Calu3 (cell line): ENCODE data around the gene GATAD2A. TPM values are rescaled to one million over a fixed set of nuclear protein-coding genes. Genes with fewer than 3 reads are reported as not detected.

Experiments used
- BruUV-seq: library from RNA; stranded (reverse); fragments of 400-500 nt; replicated peaks from 2 replicates; lab custom pipeline; 2021; lab: Mats Ljungman, UMichigan
- CTCF ChIA-PET: fragments of 300-600 bp; sonication (Branson Sonifier 250); formaldehyde crosslinking; loops from one replicate; lab custom pipeline; 2022; ENCODE audit warnings: antibody characterized with exemption; lab: Charles Lee
- DNase-seq: peaks from one replicate; pipeline ENCODE4 v3.0.0; 2022
- H3K27ac Mint-ChIP-seq: one replicate; pipeline ENCODE4 v1.8.0; 2022; ENCODE audit warnings: mixed read lengths; ENCODE audit not compliant: unreplicated experiment
- H3K27me3 Mint-ChIP-seq: one replicate; pipeline ENCODE4 v1.8.0; 2022; ENCODE audit warnings: mixed read lengths; ENCODE audit not compliant: unreplicated experiment
- H3K36me3 Mint-ChIP-seq: one replicate; pipeline ENCODE4 v1.8.0; 2022; ENCODE audit warnings: mild to moderate bottlenecking, moderate library complexity, mixed read lengths; ENCODE audit not compliant: insufficient read depth, unreplicated experiment
- H3K4me1 Mint-ChIP-seq: one replicate; pipeline ENCODE4 v1.8.0; 2022; ENCODE audit warnings: mild to moderate bottlenecking, low read depth, mixed read lengths; ENCODE audit not compliant: unreplicated experiment
- H3K4me3 Mint-ChIP-seq: one replicate; pipeline ENCODE4 v1.8.0; 2022; ENCODE audit warnings: mild to moderate bottlenecking, low read depth, moderate library complexity, mixed read lengths; ENCODE audit not compliant: unreplicated experiment
- H3K9me3 Mint-ChIP-seq: one replicate; pipeline ENCODE4 v1.8.0; 2022; ENCODE audit warnings: low read depth, mixed read lengths; ENCODE audit not compliant: unreplicated experiment
- CTCF ChIP-seq: fragments of 200-600 bp; IDR thresholded peaks from one replicate; pipeline ENCODE4 v1.8.0; 2022; ENCODE audit warnings: antibody characterized with exemption; ENCODE audit not compliant: unreplicated experiment
- intact Hi-C: fragments of 100-400 bp; cut with micrococcal nuclease; formaldehyde crosslinking; loops from one replicate; pipeline ENCODE4 v1.10.0; 2022; ENCODE audit not compliant: unreplicated experiment
- total RNA-seq: library from RNA; stranded (reverse); gene quantifications from 2 replicates; pipeline ENCODE4 v1.2.3, GENCODE V29; 2022

The GATAD2A gene
- total RNA-seq, 1 experiment from 2014 or later, result 79.8 TPM

- CTCF ChIA-PET, result no interaction called here
- DNase-seq, result no peak
- TF ChIP-seq CTCF, result no peak
- intact Hi-C loops, result no loop called here
- H3K27me3 Mint-ChIP-seq, result no peaks in the 10 kb centered on the region
- H3K9me3 Mint-ChIP-seq, result no peaks in the 10 kb centered on the region
- no TSS peak for BruUV-seq
- peaks cover 7% of the 10 kb centered on the region for H3K4me1 Mint-ChIP-seq
- H3K4me3 Mint-ChIP-seq, result no peak overlapping the region
- H3K36me3 Mint-ChIP-seq, result no peaks in the 10 kb centered on the region
- no peak overlapping the region for H3K27ac Mint-ChIP-seq
These were observed 33.1 kb downstream of the GATAD2A start for GRCh38 chr19:19438366-19439175.

GRCh38 chr19:19439176-19439482, 33.7 kb downstream of the GATAD2A start:
- peaks cover 7% of the 10 kb centered on the region for H3K4me1 Mint-ChIP-seq
- CTCF ChIA-PET, result no interaction called here
- H3K4me3 Mint-ChIP-seq, result no peak overlapping the region
- intact Hi-C loops, result no loop called here
- no TSS peak for BruUV-seq
- no peak overlapping the region for H3K27ac Mint-ChIP-seq
- TF ChIP-seq CTCF, result no peak
- no peak for DNase-seq
- H3K9me3 Mint-ChIP-seq, result no peaks in the 10 kb centered on the region
- H3K27me3 Mint-ChIP-seq, result no peaks in the 10 kb centered on the region
- H3K36me3 Mint-ChIP-seq, result no peaks in the 10 kb centered on the region

DNA sequence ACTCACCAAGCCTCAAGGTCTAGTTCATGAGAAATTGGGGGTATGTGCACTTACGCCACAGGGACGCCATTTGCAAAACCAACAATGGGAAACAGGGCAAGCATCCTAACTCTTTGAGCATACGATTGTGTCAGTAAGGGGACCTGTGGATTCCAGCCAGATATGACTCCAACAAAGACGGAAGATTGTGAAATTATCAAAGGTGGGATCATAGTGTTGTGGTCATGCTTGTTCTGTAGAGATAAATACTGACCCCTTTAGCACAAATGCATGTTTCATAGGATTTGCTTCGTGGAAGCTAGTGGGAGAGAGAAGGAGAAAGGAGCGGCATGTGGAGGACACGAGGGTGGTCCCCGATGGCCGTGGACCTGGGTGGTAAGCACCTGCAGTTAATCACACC, 37.8 kb downstream of the GATAD2A start:
- H3K27ac Mint-ChIP-seq, result no peak overlapping the region
- no peaks in the 10 kb centered on the region for H3K27me3 Mint-ChIP-seq
- DNase-seq, result no peak
- no TSS peak for BruUV-seq
- no peak for TF ChIP-seq CTCF
- no peaks in the 10 kb centered on the region for H3K36me3 Mint-ChIP-seq
- no peak overlapping the region for H3K4me3 Mint-ChIP-seq
- no peaks in the 10 kb centered on the region for H3K9me3 Mint-ChIP-seq
- peaks cover 21% of the 10 kb centered on the region for H3K4me1 Mint-ChIP-seq
- CTCF ChIA-PET, result interaction anchor here (0.5 to 0.9 kb wide), 3 partner anchors 11 to 170 kb away, joined by 3 to 7 read pairs (median 3); partner anchors contain the start of gene TM6SF2
- intact Hi-C loops, result no loop called here

DNA sequence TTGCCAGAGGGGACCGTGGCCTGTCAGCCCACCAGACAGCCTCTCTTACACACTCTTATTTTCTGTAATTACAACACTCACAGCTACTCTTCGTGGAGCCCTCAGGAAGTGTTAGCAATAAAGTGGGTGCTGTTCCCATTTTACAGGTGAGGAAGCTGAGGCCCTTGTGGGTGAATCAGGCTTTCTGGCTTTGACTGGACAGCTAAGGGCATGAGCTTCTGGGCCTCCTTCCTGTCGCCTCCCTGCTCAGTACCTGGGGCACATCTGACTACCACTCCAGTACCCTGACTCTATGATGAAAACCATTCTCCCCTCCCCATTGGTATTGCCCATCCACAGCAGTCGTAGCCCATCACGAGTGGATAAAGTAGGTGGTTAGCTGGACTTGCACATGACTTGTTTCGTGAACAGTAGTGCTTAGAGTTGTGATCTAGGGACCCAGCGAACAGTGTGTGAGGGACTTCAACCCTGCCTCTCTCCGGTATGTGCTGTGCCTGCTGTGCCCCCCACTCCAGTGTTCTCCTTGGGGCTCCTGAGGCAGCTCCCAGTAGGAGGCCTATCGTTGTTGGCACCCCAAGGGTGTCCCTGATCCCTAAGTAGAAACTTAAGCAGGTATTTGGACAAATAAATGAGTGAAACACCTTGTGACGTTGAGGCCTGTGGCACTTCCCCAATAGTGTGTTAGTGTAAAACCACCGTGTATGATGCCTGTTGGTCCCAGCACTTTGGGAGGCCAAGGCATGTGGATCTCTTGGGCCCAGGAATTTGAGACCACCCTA, 38.6 kb downstream of the GATAD2A start:
- CTCF ChIA-PET, result interaction anchor here (0.5 to 0.7 kb wide), 2 partner anchors 45 to 70 kb away, joined by 3 to 4 read pairs; no protein-coding TSS in a partner anchor
- intact Hi-C loops, result no loop called here
- Mint-ChIP-seq H3K4me1 (peaks cover 21% of the 10 kb centered on the region), H3K4me3 (no peak overlapping the region), H3K36me3 (no peaks in the 10 kb centered on the region), H3K27me3 (no peaks in the 10 kb centered on the region), H3K9me3 (no peaks in the 10 kb centered on the region), H3K27ac (no peak overlapping the region)
- no TSS peak for BruUV-seq
- DNase-seq, result no peak
- no peak for TF ChIP-seq CTCF
